SK-N-SH treated with all-trans-retinoic acid at 6 μM for 48 hours (cell line): ENCODE results near the gene RINL.

Source experiments
- ATAC-seq: fragments of 200-7000 bp; cut with Tn5 transposase; 3 replicates; pipeline ENCODE4 v1.9.1; 2020; ENCODE audit warnings: mild to moderate bottlenecking, moderate library complexity
- ARNTL ChIP-seq: fragments of 450-650 bp; formaldehyde crosslinking; IDR thresholded peaks from 2 replicates; pipeline ENCODE4 v1.5.0; 2020; ENCODE audit warnings: low read depth, mild to moderate bottlenecking, moderate library complexity, borderline replicate concordance
- BACH2 ChIP-seq: fragments of 250-450 bp; sonication (Bioruptor Pico); IDR thresholded peaks from 2 replicates; pipeline ENCODE4 v1.9.0; 2021; ENCODE audit warnings: mild to moderate bottlenecking, borderline replicate concordance
- CSDC2 ChIP-seq: fragments of 250-450 bp; sonication (Bioruptor Pico); IDR thresholded peaks from 2 replicates; pipeline ENCODE4 v1.5.0; 2020; ENCODE audit warnings: mild to moderate bottlenecking, moderate library complexity
- ESRRG ChIP-seq: fragments of 250-450 bp; sonication (Bioruptor Pico); IDR thresholded peaks from 2 replicates; pipeline ENCODE4 v1.6.1; 2021; ENCODE audit warnings: mild to moderate bottlenecking
- GLIS3 ChIP-seq: fragments of 250-450 bp; sonication (Bioruptor Pico); IDR thresholded peaks from 2 replicates; pipeline ENCODE4 v1.5.0; 2020; ENCODE audit warnings: mild to moderate bottlenecking, moderate library complexity
- ISL1 ChIP-seq: fragments of 250-450 bp; sonication (Bioruptor Pico); IDR thresholded peaks from 2 replicates; pipeline ENCODE4 v2.1.2; 2022; ENCODE audit warnings: mild to moderate bottlenecking, moderate library complexity
- OSR1 ChIP-seq: fragments of 250-450 bp; sonication (Bioruptor Pico); IDR thresholded peaks from 2 replicates; pipeline ENCODE4 v1.8.0; 2022; ENCODE audit warnings: moderate library complexity, mild to moderate bottlenecking, inconsistent platforms
- PATZ1 ChIP-seq: fragments of 250-450 bp; sonication (Bioruptor Pico); IDR thresholded peaks from 2 replicates; pipeline ENCODE4 v1.8.0; 2020; ENCODE audit warnings: mild to moderate bottlenecking, moderate library complexity, borderline replicate concordance
- RARB ChIP-seq: fragments of 250-450 bp; sonication (Bioruptor Pico); IDR thresholded peaks from 2 replicates; pipeline ENCODE4 v1.8.0; 2021; ENCODE audit warnings: mild to moderate bottlenecking, moderate library complexity
- SNAI2 ChIP-seq: fragments of 250-450 bp; sonication (Bioruptor Pico); IDR thresholded peaks from 2 replicates; pipeline ENCODE4 v1.5.0; 2020; ENCODE audit warnings: mild to moderate bottlenecking, moderate library complexity
- TCF4 ChIP-seq: fragments of 250-450 bp; sonication (Bioruptor Pico); IDR thresholded peaks from 2 replicates; pipeline ENCODE4 v1.8.0; 2021; ENCODE audit warnings: mild to moderate bottlenecking, moderate library complexity, borderline replicate concordance
- TOX ChIP-seq: fragments of 250-450 bp; sonication (Bioruptor Pico); IDR thresholded peaks from 2 replicates; pipeline ENCODE4 v1.8.0; 2021; ENCODE audit warnings: mild to moderate bottlenecking, moderate library complexity, borderline replicate concordance
- TSHZ2 ChIP-seq: fragments of 250-450 bp; sonication (Bioruptor Pico); IDR thresholded peaks from 2 replicates; pipeline ENCODE4 v1.5.0; 2020; ENCODE audit warnings: mild to moderate bottlenecking, moderate library complexity
- ZC3H10 ChIP-seq: fragments of 250-450 bp; sonication (Bioruptor Pico); IDR thresholded peaks from 2 replicates; pipeline ENCODE4 v1.5.1; 2021; ENCODE audit warnings: mild to moderate bottlenecking, moderate library complexity
- ZFP3 ChIP-seq: fragments of 250-450 bp; sonication (Bioruptor Pico); IDR thresholded peaks from 2 replicates; pipeline ENCODE4 v1.5.0; 2020; ENCODE audit warnings: mild to moderate bottlenecking, moderate library complexity
- ZFP30 ChIP-seq: fragments of 450-650 bp; formaldehyde crosslinking; IDR thresholded peaks from 2 replicates; pipeline ENCODE4 v1.5.0; 2022; ENCODE audit warnings: mild to moderate bottlenecking, moderate library complexity
- ZNF565 ChIP-seq: fragments of 450-650 bp; formaldehyde crosslinking; conservative IDR thresholded peaks from 2 replicates; pipeline ENCODE4 v1.5.0; 2020; ENCODE audit warnings: low read depth, mild to moderate bottlenecking, moderate library complexity
- ZNF70 ChIP-seq: fragments of 450-650 bp; formaldehyde crosslinking; IDR thresholded peaks from 2 replicates; pipeline ENCODE4 v1.5.0; 2020; ENCODE audit warnings: mild to moderate bottlenecking, moderate library complexity
- ZNF8 ChIP-seq: fragments of 450-650 bp; formaldehyde crosslinking; IDR thresholded peaks from 2 replicates; pipeline ENCODE4 v1.5.0; 2020; ENCODE audit warnings: mild to moderate bottlenecking, moderate library complexity
- TF ChIP-seq, protein P1 (sequence below): fragments of 250-450 bp; sonication (Bioruptor Pico); IDR thresholded peaks from 2 replicates; pipeline ENCODE4 v1.5.1; 2021; ENCODE audit warnings: mild to moderate bottlenecking, moderate library complexity

Gene RINL

DNA sequence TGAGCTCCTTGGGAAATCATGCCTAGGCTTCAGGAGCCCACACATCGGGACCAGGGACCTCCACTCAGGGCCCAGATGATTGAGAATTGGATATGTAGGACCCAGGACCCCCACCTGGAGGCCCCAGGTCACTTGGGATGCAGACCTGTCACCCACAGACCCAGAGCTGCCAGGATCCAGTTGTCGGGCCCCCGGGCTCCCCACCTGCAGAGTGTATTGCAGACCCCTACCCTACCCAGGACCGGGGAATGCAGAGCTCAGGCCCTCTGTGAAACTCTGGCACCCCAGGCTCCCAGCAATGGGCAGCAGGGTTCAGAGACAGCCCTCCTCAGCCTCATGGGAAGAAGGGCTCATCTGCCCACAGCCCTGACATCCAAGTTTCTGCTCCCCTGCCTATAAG is 27.5 kb upstream of the RINL start:
- TF ChIP-seq, protein P1, sequence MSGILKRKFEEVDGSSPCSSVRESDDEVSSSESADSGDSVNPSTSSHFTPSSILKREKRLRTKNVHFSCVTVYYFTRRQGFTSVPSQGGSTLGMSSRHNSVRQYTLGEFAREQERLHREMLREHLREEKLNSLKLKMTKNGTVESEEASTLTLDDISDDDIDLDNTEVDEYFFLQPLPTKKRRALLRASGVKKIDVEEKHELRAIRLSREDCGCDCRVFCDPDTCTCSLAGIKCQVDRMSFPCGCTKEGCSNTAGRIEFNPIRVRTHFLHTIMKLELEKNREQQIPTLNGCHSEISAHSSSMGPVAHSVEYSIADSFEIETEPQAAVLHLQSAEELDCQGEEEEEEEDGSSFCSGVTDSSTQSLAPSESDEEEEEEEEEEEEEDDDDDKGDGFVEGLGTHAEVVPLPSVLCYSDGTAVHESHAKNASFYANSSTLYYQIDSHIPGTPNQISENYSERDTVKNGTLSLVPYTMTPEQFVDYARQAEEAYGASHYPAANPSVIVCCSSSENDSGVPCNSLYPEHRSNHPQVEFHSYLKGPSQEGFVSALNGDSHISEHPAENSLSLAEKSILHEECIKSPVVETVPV, result no peak
- no peak for TF ChIP-seq ZNF70 (CRISPR knock-in tag)
- no peak for TF ChIP-seq CSDC2 (CRISPR knock-in tag)
- no peak for TF ChIP-seq TCF4 (CRISPR knock-in tag)
- no peak for TF ChIP-seq RARB (CRISPR knock-in tag)
- no peak for TF ChIP-seq GLIS3 (CRISPR knock-in tag)
- no peak for TF ChIP-seq ZFP3 (CRISPR knock-in tag)
- no peak for TF ChIP-seq ZC3H10 (CRISPR knock-in tag)
- no peak for TF ChIP-seq ZNF565 (CRISPR knock-in tag)
- no peak for TF ChIP-seq ISL1 (CRISPR knock-in tag)
- no peak for TF ChIP-seq BACH2
- no peak for TF ChIP-seq ZFP30 (CRISPR knock-in tag)
- no peak for TF ChIP-seq ESRRG
- no peak for TF ChIP-seq TOX
- TF ChIP-seq OSR1 (CRISPR knock-in tag), result no peak
- no peak for TF ChIP-seq SNAI2
- ATAC-seq, result no peak

DNA sequence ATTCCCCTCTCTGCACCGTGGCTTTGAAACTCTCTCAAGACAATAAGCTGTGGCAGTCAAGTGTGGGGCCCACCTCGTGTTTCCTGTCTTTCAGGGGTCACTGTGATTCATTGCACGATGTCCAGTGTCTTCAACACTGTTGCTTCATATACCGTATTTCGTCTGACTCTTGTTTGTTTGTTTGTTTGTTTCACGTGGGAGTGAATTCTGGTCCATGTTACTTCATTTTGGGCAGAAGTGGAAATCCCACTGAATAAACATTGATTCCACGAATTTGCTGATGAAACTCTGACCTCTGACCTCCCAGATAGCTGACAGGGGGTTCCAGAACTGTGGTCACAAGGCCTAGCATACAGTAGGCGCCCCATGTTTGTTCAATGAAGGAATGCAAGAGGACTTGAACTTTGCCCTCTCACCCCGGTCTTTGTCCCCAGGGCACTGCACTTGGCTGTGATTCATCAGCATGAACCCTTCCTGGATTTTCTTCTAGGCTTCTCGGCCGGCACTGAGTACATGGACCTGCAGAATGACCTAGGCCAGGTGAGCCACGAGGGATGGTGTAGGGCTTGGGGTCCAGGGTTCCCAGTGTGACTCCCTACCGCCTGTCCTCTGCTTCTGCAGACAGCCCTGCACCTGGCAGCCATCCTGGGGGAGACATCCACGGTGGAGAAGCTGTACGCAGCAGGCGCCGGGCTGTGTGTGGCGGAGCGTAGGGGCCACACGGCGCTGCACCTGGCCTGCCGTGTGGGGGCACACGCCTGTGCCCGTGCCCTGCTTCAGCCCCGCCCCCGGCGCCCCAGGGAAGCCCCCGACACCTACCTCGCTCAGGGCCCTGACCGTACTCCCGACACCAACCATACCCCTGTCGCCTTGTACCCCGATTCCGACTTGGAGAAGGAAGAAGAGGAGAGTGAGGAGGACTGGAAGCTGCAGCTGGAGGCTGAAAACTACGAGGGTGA is 26.8 kb upstream of the RINL start:
- TF ChIP-seq ZC3H10 (CRISPR knock-in tag), result no peak
- TF ChIP-seq ISL1 (CRISPR knock-in tag), result no peak
- no peak for TF ChIP-seq ZFP30 (CRISPR knock-in tag)
- no peak for TF ChIP-seq CSDC2 (CRISPR knock-in tag)
- no peak for TF ChIP-seq RARB (CRISPR knock-in tag)
- no peak for TF ChIP-seq TSHZ2
- no peak for TF ChIP-seq ZFP3 (CRISPR knock-in tag)
- TF ChIP-seq ZNF565 (CRISPR knock-in tag), result no peak
- no peak for TF ChIP-seq ZNF70 (CRISPR knock-in tag)
- TF ChIP-seq TOX, result no peak
- no peak for TF ChIP-seq ARNTL (CRISPR knock-in tag)
- TF ChIP-seq, all 23 proteins: peak for 0
- ATAC-seq, result no peak

DNA sequence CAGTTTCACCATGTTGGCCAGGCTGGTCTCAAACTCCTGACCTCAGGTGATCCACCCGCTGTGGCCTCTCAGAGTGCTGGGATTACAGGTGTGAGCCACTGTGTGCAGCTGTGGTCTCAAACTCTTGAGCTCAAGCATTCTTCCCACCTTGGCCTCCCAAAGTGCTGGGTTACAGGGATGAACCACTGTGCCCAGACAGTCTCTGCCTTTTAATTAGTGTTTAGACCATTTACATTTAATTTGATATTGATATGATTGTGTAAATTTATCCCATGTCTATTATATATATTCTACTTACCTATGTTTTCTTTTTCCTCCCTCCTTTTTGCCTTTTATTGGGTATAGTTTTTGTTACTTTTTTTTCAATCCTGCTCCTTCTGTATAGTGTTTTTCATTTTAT is 23.6 kb upstream of the RINL start:
- ATAC-seq, result no peak
- TF ChIP-seq ZFP30 (CRISPR knock-in tag), result no peak
- no peak for TF ChIP-seq TSHZ2
- TF ChIP-seq ZFP3 (CRISPR knock-in tag), result no peak
- no peak for TF ChIP-seq BACH2
- TF ChIP-seq ZC3H10 (CRISPR knock-in tag), result no peak
- TF ChIP-seq TCF4 (CRISPR knock-in tag), result no peak
- no peak for TF ChIP-seq ISL1 (CRISPR knock-in tag)
- TF ChIP-seq GLIS3 (CRISPR knock-in tag), result no peak
- no peak for TF ChIP-seq ZNF70 (CRISPR knock-in tag)
- TF ChIP-seq ZNF8, result no peak
- no peak for TF ChIP-seq PATZ1 (CRISPR knock-in tag)
